A549 (cell line): Measurements from ENCODE around the gene C2CD3. TPM values are rescaled to one million over a fixed set of nuclear protein-coding genes. Genes with fewer than 3 reads are reported as not detected.

Experiments used
- ATAC-seq, 2 experiments: fragments of 200-7000 bp in 1 of 2; fragments of >200 bp in 1 of 2; cut with Nextera tagmentation in 1 of 2; cut with Tn5 transposase in 1 of 2; 3 replicates each; pipeline versions ENCODE4 v1.8.0 to v1.9.1; 2018 to 2020; ENCODE audit warnings: mild to moderate bottlenecking in 1 of 2, moderate library complexity in 1 of 2
- CTCF ChIA-PET: fragments of 300-600 bp; sonication (Branson Sonifier 250); formaldehyde crosslinking; extraction: SDS; loops from one replicate; lab custom pipeline; 2021; ENCODE audit warnings: antibody characterized with exemption, inconsistent platforms; lab: Yijun Ruan, JAX
- POLR2A ChIA-PET: fragments of 350-600 bp; formaldehyde crosslinking; extraction: SDS; loops from one replicate; lab custom pipeline; 2021; ENCODE audit warnings: antibody characterized with exemption, inconsistent platforms; lab: Yijun Ruan, JAX
- DNase-seq, 2 experiments: peaks; one replicate each; pipeline versions ENCODE4 v3.0.0 to v3.0.0-alpha.2; 2011 to 2016; ENCODE audit warnings: low read depth in 1 of 2, low spot score in 1 of 2
- FAIRE-seq: peaks from 2 replicates; lab custom pipeline; 2011; peaks lifted over from hg19 to GRCh38; lab: Jason Lieb, UNC
- H3K27ac ChIP-seq, 2 experiments: fragments of >200 bp; sonication (Bioruptor Twin); formaldehyde crosslinking; 3 replicates each; pipeline ENCODE4 v1.5.1; 2016 to 2017
- H3K4me1 ChIP-seq: fragments of >200 bp; sonication (Bioruptor Twin); formaldehyde crosslinking; 3 replicates; pipeline ENCODE4 v1.6.1; 2016
- H3K4me2 ChIP-seq: fragments of >200 bp; sonication (Bioruptor Twin); formaldehyde crosslinking; 3 replicates; pipeline ENCODE4 v1.6.1; 2016
- H3K4me3 ChIP-seq: fragments of >200 bp; sonication (Bioruptor Twin); formaldehyde crosslinking; 3 replicates; pipeline ENCODE4 v1.5.1; 2016
- H3K9me3 ChIP-seq: fragments of >200 bp; sonication (Bioruptor Twin); formaldehyde crosslinking; 3 replicates; pipeline ENCODE4 v1.6.1; 2016
- BHLHE40 ChIP-seq: IDR thresholded peaks from 2 replicates; pipeline ENCODE4 v1.6.1; 2012; ENCODE audit warnings: low read depth, low read length, inconsistent platforms
- CBX2 ChIP-seq: fragments of 200-600 bp; sonication (generic); IDR thresholded peaks from 2 replicates; pipeline ENCODE4 v1.6.1; 2016; ENCODE audit warnings: low read depth, mild to moderate bottlenecking, borderline replicate concordance
- CEBPB ChIP-seq, 2 experiments: fragments of >200 bp in 1 of 2; sonication (Bioruptor Twin) in 1 of 2; formaldehyde crosslinking in 1 of 2; IDR thresholded peaks; 2 replicates each; pipeline ENCODE4 v1.6.1; 2012 to 2016
- EP300 ChIP-seq, 2 experiments: fragments of >200 bp; sonication (Bioruptor Twin); formaldehyde crosslinking; IDR thresholded peaks; 2 replicates in 1 of 2; 3 replicates in 1 of 2; pipeline ENCODE4 v1.6.1; 2016 to 2017
- FOSB ChIP-seq: fragments of 250-450 bp; sonication (Bioruptor Pico); IDR thresholded peaks from 2 replicates; pipeline ENCODE4 v1.5.0; 2020; ENCODE audit warnings: mild to moderate bottlenecking, moderate library complexity
- GATA3 ChIP-seq: IDR thresholded peaks from 2 replicates; pipeline ENCODE4 v1.6.1; 2012; ENCODE audit warnings: borderline replicate concordance
- HEYL ChIP-seq: fragments of 250-450 bp; sonication (Bioruptor Pico); IDR thresholded peaks from 2 replicates; pipeline ENCODE4 v1.8.0; 2021; ENCODE audit warnings: mild to moderate bottlenecking, moderate library complexity
- HOXA7 ChIP-seq: fragments of 250-450 bp; sonication (Bioruptor Pico); IDR thresholded peaks from 2 replicates; pipeline ENCODE4 v1.5.0; 2020; ENCODE audit warnings: mild to moderate bottlenecking, moderate library complexity
- HOXB13 ChIP-seq: fragments of 250-450 bp; sonication (Bioruptor Pico); IDR thresholded peaks from 2 replicates; pipeline ENCODE4 v1.5.0; 2020; ENCODE audit warnings: low read depth, mild to moderate bottlenecking, moderate library complexity
- HOXB5 ChIP-seq: fragments of 250-450 bp; sonication (Bioruptor Pico); IDR thresholded peaks from 2 replicates; pipeline ENCODE4 v1.5.0; 2020; ENCODE audit warnings: mild to moderate bottlenecking, moderate library complexity
- JUNB ChIP-seq: fragments of >200 bp; sonication (Bioruptor Twin); formaldehyde crosslinking; IDR thresholded peaks from 2 replicates; pipeline ENCODE4 v1.6.1; 2016
- KDM1A ChIP-seq: fragments of 200-600 bp; sonication (generic); IDR thresholded peaks from 2 replicates; pipeline ENCODE4 v1.6.1; 2016; ENCODE audit warnings: low read depth, mild to moderate bottlenecking
- MAFK ChIP-seq: fragments of 450-650 bp; IDR thresholded peaks from 2 replicates; pipeline ENCODE4 v1.6.1; 2014; ENCODE audit not compliant: partially characterized antibody
- MAZ ChIP-seq: fragments of 150-350 bp; IDR thresholded peaks from 2 replicates; pipeline ENCODE4 v1.6.1; 2014; ENCODE audit warnings: antibody characterized with exemption, low read depth, low read length, borderline replicate concordance
- NFE2L2 ChIP-seq: fragments of 150-350 bp; conservative IDR thresholded peaks from 2 replicates; pipeline ENCODE4 v1.6.1; 2014; ENCODE audit warnings: low read length
- NR3C1 ChIP-seq: fragments of >200 bp; sonication (Bioruptor Twin); formaldehyde crosslinking; IDR thresholded peaks from 3 replicates; pipeline ENCODE4 v1.6.1; 2017
- PHF8 ChIP-seq: fragments of 200-600 bp; sonication (generic); IDR thresholded peaks from 2 replicates; pipeline ENCODE4 v1.6.1; 2016; ENCODE audit warnings: low read depth, mild to moderate bottlenecking, antibody characterized with exemption, moderate library complexity, borderline replicate concordance
- POLR2A ChIP-seq: IDR thresholded peaks from 2 replicates; pipeline ENCODE4 v1.6.1; 2012; ENCODE audit warnings: mild to moderate bottlenecking, low read length
- RAD21 ChIP-seq, 2 experiments: fragments of >200 bp in 1 of 2; sonication (Bioruptor Twin) in 1 of 2; formaldehyde crosslinking in 1 of 2; IDR thresholded peaks in 1 of 2; conservative IDR thresholded peaks in 1 of 2; 2 replicates in 1 of 2; 3 replicates in 1 of 2; pipeline ENCODE4 v1.6.1; 2012 to 2018; ENCODE audit warnings: inconsistent platforms in 1 of 2
- SMC3 ChIP-seq: fragments of >200 bp; sonication (Bioruptor Twin); formaldehyde crosslinking; IDR thresholded peaks from 3 replicates; pipeline ENCODE4 v1.6.1; 2018; ENCODE audit warnings: inconsistent platforms
- TFCP2L1 ChIP-seq: fragments of 250-450 bp; sonication (Bioruptor Pico); IDR thresholded peaks from 2 replicates; pipeline ENCODE4 v1.5.0; 2021; ENCODE audit warnings: mild to moderate bottlenecking
- ZC3H11A ChIP-seq: fragments of 450-650 bp; IDR thresholded peaks from 2 replicates; pipeline ENCODE4 v1.6.1; 2014; ENCODE audit warnings: antibody characterized with exemption, mild to moderate bottlenecking
- ZFP36 ChIP-seq: fragments of 450-650 bp; IDR thresholded peaks from 2 replicates; pipeline ENCODE4 v1.6.1; 2014; ENCODE audit warnings: borderline replicate concordance; ENCODE audit not compliant: partially characterized antibody
- ZNF302 ChIP-seq: fragments of 250-450 bp; sonication (Bioruptor Pico); IDR thresholded peaks from 2 replicates; pipeline ENCODE4 v1.9.0; 2021; ENCODE audit warnings: inconsistent platforms, mild to moderate bottlenecking, moderate library complexity
- WGBS: methylation state at CpG from one replicate; pipeline ENCODE4 v1.1.6; 2017; ENCODE audit errors: missing lambda C conversion rate; 5-methylcytosine and 5-hydroxymethylcytosine counted together
- polyA plus RNA-seq, 4 experiments: library from polyadenylated mRNA; depleted of rRNA in 3 of 4; stranded (reverse); fragments of >200 nt; fragmentation: RNase III in 1 of 4; extraction: RNeasy Plus Mini Kit Qiagen cat#74134 plus additional on column Dnase treatment in 1 of 4; gene quantifications; 2 replicates in 3 of 4; 3 replicates in 1 of 4; pipeline ENCODE4 v1.2.3, GENCODE V29; 2011 to 2017
- TF ChIP-seq, protein P1 (sequence below): IDR thresholded peaks from 2 replicates; pipeline ENCODE4 v1.6.1; 2012
- TF ChIP-seq, protein P2 (sequence below): fragments of 250-450 bp; sonication (Bioruptor Pico); IDR thresholded peaks from 2 replicates; pipeline ENCODE4 v1.5.0; 2020; ENCODE audit warnings: low read depth, mild to moderate bottlenecking, moderate library complexity
- TF ChIP-seq, protein P3 (sequence below): fragments of 450-650 bp; IDR thresholded peaks from 2 replicates; pipeline ENCODE4 v1.6.1; 2014; ENCODE audit warnings: antibody characterized with exemption
- TF ChIP-seq, protein P4 (sequence below): fragments of 150-350 bp; IDR thresholded peaks from 2 replicates; pipeline ENCODE4 v1.6.1; 2014; ENCODE audit warnings: low read depth, mild to moderate bottlenecking, low read length
- TF ChIP-seq, protein P5 (sequence below): fragments of >200 bp; sonication (Bioruptor Twin); formaldehyde crosslinking; IDR thresholded peaks from 3 replicates; pipeline ENCODE4 v1.6.1; 2016
- TF ChIP-seq, protein P6 (sequence below): fragments of >200 bp; sonication (Bioruptor Twin); formaldehyde crosslinking; IDR thresholded peaks from 2 replicates; pipeline ENCODE4 v1.6.1; 2016

The C2CD3 gene
- polyA plus RNA-seq, 2 of the 4 experiments (the other 2 are of a cell fraction) = 15.2 to 19.8 TPM

DNA sequence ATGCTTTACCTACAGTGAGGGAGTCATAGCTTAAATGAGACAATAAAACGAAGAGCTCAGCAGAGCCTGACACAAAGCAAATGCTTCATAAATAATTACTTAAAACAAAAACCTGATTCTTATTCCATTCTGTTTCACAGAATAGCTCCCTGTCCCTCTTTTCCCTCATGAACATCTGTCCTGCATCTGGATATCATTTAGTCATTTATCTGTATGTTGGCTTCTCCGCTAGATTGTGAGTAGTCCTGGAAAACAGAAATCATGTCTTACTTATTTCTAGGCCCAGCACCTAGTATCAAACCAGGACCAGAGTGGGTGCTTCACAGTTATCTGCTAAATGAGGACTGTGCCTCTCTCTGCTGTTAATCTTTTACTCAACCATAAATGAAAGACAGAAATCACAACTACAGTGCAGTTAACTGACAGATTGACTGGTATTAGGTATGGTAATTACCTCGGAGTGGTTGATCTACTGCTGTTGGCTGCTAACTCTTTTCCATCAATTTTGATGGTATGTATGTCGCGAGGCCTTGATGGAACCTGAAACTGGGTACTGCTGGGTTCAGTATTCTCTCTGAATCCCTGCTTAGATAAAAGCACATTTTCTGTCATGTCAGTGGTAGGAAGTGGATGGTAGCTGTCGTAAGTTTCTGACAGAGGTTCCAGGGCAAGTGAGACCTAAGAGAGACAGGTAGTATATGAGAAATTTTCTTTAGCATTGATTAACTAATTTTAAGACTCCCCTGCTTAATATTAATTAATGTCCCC lies 31.5 kb downstream of the C2CD3 start:
- CTCF ChIA-PET = interaction anchor here (2.0 kb wide), 1 partner anchor 31 kb away, joined by 6 read pairs; the partner anchor contains the start of genes C2CD3 and PPME1

DNA sequence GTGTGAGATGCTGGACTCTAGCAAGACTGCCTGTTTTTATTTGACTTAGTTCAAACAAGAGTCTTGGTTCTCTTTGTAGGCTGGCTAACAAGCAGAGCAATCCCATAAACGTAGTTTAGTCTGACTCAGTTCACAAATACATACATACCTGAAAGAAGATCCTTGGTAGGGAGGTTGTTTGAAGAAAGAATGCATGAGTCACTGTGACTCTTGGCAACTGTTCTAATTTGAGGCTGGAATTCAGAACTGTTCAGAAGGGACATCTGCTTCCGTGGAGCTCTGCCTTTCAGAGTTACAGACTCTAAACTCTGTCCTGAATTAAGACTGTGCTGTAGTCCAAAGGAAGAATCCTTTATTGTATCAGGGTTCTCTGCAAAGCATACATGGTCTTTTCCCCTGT lies 32.2 kb downstream of the C2CD3 start:
- POLR2A ChIA-PET = interaction anchor here (0.6 to 1.1 kb wide), 3 partner anchors 16 to 156 kb away, joined by 3 to 4 read pairs (median 3); partner anchors contain the start of genes C2CD3, PPME1 and UCP2
- ATAC-seq = peak; percentile 95 to 96
- TF ChIP-seq, protein P1, sequence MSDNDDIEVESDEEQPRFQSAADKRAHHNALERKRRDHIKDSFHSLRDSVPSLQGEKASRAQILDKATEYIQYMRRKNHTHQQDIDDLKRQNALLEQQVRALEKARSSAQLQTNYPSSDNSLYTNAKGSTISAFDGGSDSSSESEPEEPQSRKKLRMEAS = peak; percentile 71
- TF ChIP-seq, protein P2, sequence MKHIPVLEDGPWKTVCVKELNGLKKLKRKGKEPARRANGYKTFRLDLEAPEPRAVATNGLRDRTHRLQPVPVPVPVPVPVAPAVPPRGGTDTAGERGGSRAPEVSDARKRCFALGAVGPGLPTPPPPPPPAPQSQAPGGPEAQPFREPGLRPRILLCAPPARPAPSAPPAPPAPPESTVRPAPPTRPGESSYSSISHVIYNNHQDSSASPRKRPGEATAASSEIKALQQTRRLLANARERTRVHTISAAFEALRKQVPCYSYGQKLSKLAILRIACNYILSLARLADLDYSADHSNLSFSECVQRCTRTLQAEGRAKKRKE (CRISPR knock-in tag) = no peak
- TF ChIP-seq ZNF302 (CRISPR knock-in tag) = no peak
- TF ChIP-seq SMC3 = peak; percentile 36; the same call in 2 of the 3 replicates
- TF ChIP-seq, protein P3, sequence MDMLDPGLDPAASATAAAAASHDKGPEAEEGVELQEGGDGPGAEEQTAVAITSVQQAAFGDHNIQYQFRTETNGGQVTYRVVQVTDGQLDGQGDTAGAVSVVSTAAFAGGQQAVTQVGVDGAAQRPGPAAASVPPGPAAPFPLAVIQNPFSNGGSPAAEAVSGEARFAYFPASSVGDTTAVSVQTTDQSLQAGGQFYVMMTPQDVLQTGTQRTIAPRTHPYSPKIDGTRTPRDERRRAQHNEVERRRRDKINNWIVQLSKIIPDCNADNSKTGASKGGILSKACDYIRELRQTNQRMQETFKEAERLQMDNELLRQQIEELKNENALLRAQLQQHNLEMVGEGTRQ = no peak
- no peak for TF ChIP-seq ZFP36
- no peak for TF ChIP-seq CBX2
- TF ChIP-seq RAD21 (conservative IDR thresholded peaks at IDR 0.05 in 1 of 2, IDR thresholded peaks at IDR 0.05 in 1 of 2) = peak; percentile 37 to 42; a peak in 3 of 5 replicates
- TF ChIP-seq MAZ = no peak
- TF ChIP-seq, protein P4, sequence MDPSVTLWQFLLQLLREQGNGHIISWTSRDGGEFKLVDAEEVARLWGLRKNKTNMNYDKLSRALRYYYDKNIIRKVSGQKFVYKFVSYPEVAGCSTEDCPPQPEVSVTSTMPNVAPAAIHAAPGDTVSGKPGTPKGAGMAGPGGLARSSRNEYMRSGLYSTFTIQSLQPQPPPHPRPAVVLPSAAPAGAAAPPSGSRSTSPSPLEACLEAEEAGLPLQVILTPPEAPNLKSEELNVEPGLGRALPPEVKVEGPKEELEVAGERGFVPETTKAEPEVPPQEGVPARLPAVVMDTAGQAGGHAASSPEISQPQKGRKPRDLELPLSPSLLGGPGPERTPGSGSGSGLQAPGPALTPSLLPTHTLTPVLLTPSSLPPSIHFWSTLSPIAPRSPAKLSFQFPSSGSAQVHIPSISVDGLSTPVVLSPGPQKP = no peak
- TF ChIP-seq, protein P5, sequence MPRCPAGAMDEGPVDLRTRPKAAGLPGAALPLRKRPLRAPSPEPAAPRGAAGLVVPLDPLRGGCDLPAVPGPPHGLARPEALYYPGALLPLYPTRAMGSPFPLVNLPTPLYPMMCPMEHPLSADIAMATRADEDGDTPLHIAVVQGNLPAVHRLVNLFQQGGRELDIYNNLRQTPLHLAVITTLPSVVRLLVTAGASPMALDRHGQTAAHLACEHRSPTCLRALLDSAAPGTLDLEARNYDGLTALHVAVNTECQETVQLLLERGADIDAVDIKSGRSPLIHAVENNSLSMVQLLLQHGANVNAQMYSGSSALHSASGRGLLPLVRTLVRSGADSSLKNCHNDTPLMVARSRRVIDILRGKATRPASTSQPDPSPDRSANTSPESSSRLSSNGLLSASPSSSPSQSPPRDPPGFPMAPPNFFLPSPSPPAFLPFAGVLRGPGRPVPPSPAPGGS = peak; percentile 62; the same call in 1 of the 3 replicates
- TF ChIP-seq TFCP2L1 (CRISPR knock-in tag) = no peak
- peak; percentile 74 for TF ChIP-seq MAFK
- TF ChIP-seq NFE2L2 = peak; percentile 81
- no peak for TF ChIP-seq ZC3H11A
- TF ChIP-seq NR3C1 = no peak
- TF ChIP-seq PHF8 = no peak
- peak; percentile 93 for TF ChIP-seq JUNB
- peak in 1 of 2 experiments; percentile 74; a peak in 2 of 4 replicates for TF ChIP-seq CEBPB (IDR thresholded peaks at IDR 0.05)
- peak; percentile 61 to 88; a peak in 2 of 5 replicates for TF ChIP-seq EP300 (IDR thresholded peaks at IDR 0.05)
- no peak for TF ChIP-seq BHLHE40
- TF ChIP-seq GATA3 = peak; percentile 92
- no peak for TF ChIP-seq KDM1A
- TF ChIP-seq HOXB5 (CRISPR knock-in tag) = no peak

More for the DNA sequence above, 31.5 kb downstream of the C2CD3 start:
- WGBS = 74% methylated on average over 6 of the region's 6 CpGs
- POLR2A ChIA-PET = interaction anchor here (0.6 to 1.1 kb wide), 3 partner anchors 15 to 157 kb away, joined by 3 to 4 read pairs (median 3); partner anchors contain the start of genes C2CD3, PPME1 and UCP2
- peak overlapping the region; percentile 76 for H3K4me2 ChIP-seq
- FAIRE-seq (no peak), ATAC-seq (peak; percentile 6 to 32; a peak in 2 of 6 replicates), DNase-seq (peak in 1 of 2 experiments; percentile 14)
- H3K4me1 ChIP-seq = peaks cover 83% of the 10 kb centered on the region
- no peaks in the 10 kb centered on the region for H3K9me3 ChIP-seq
- TF ChIP-seq, protein P4 = no peak
- TF ChIP-seq HEYL (no peak), POLR2A (no peak), ZFP36 (no peak), HOXA7 (CRISPR knock-in tag) (no peak), HOXB13 (CRISPR knock-in tag) (peak; percentile 31; the same call in 1 of the 2 replicates), FOSB (CRISPR knock-in tag) (no peak)
- TF ChIP-seq, protein P6, sequence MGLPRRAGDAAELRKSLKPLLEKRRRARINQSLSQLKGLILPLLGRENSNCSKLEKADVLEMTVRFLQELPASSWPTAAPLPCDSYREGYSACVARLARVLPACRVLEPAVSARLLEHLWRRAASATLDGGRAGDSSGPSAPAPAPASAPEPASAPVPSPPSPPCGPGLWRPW = no peak
- no peak overlapping the region for H3K4me3 ChIP-seq
- peak overlapping the region; percentile 88 to 90 for H3K27ac ChIP-seq

More for the DNA sequence above, 32.2 kb downstream of the C2CD3 start:
- 0% methylated on average over 2 of the region's 2 CpGs for WGBS
- FAIRE-seq (peak; percentile 99), DNase-seq (peak; percentile 74 to 97)
- CTCF ChIA-PET = interaction anchor here (2.0 kb wide), 1 partner anchor 32 kb away, joined by 6 read pairs; the partner anchor contains the start of genes C2CD3 and PPME1
- Histone ChIP-seq H3K9me3 (no peaks in the 10 kb centered on the region), H3K4me3 (no peak overlapping the region), H3K4me2 (peak overlapping the region; percentile 76), H3K4me1 (peaks cover 91% of the 10 kb centered on the region), H3K27ac (peak overlapping the region; percentile 88 to 90)
